Osteoblast (primary cell): ENCODE results near the gene TMEM185B. TPM values are rescaled to one million over a fixed set of nuclear protein-coding genes. Genes with fewer than 3 reads are reported as not detected.

ENCODE experiments used
- DNase-seq: peaks from one replicate; pipeline ENCODE4 v3.0.0; 2011; ENCODE audit warnings: low spot score, mixed read lengths; ENCODE audit not compliant: insufficient read length; ENCODE audit errors: missing footprints
- H2AFZ ChIP-seq: 2 replicates; pipeline ENCODE4 v1.6.0; 2011; ENCODE audit warnings: mild to moderate bottlenecking, low read length
- H3K27ac ChIP-seq: 2 replicates; pipeline ENCODE4 v1.5.1; 2011; ENCODE audit warnings: mild to moderate bottlenecking, low read depth, low read length, moderate library complexity
- H3K27me3 ChIP-seq: 2 replicates; pipeline ENCODE4 v1.6.0; 2012; ENCODE audit warnings: mild to moderate bottlenecking, control low read depth, inconsistent platforms, low read length, moderate library complexity; ENCODE audit not compliant: insufficient read depth
- H3K36me3 ChIP-seq: 2 replicates; pipeline ENCODE4 v1.5.1; 2011; ENCODE audit warnings: mild to moderate bottlenecking, low read length, control low read depth, moderate library complexity; ENCODE audit not compliant: insufficient read depth
- H3K4me1 ChIP-seq: 2 replicates; pipeline ENCODE4 v1.5.1; 2011; ENCODE audit warnings: mild to moderate bottlenecking, low read length, control low read depth, moderate library complexity; ENCODE audit not compliant: insufficient read depth
- H3K4me2 ChIP-seq: 2 replicates; pipeline ENCODE4 v1.6.0; 2011; ENCODE audit warnings: mild to moderate bottlenecking, low read length; ENCODE audit not compliant: insufficient read depth
- H3K4me3 ChIP-seq: fragments of 200-600 bp; sonication (generic); 3 replicates; pipeline ENCODE4 v1.5.1; 2012; ENCODE audit warnings: mild to moderate bottlenecking, low read length, inconsistent platforms; ENCODE audit not compliant: insufficient read depth
- H3K79me2 ChIP-seq: 2 replicates; pipeline ENCODE4 v1.6.0; 2012; ENCODE audit warnings: mild to moderate bottlenecking, low read length, control low read depth, inconsistent platforms; ENCODE audit not compliant: insufficient read depth
- H3K9me3 ChIP-seq: 2 replicates; pipeline ENCODE4 v1.5.1; 2011; ENCODE audit warnings: low read depth, low read length, control low read depth
- H4K20me1 ChIP-seq: 2 replicates; pipeline ENCODE4 v1.6.0; 2012; ENCODE audit warnings: mild to moderate bottlenecking, low read length, control low read depth; ENCODE audit not compliant: insufficient read depth
- total RNA-seq: library from RNA; depleted of rRNA; stranded (reverse); fragments of >200 nt; gene quantifications from 2 replicates; pipeline ENCODE4 v1.2.3, GENCODE V29; 2012
- TF ChIP-seq, protein P1 (sequence below): IDR thresholded peaks from 2 replicates; pipeline ENCODE4 v1.5.1; 2011; ENCODE audit warnings: mild to moderate bottlenecking, low read depth, low read length, moderate library complexity; ENCODE audit errors: extremely low read depth

The TMEM185B gene
- total RNA-seq, 1 donor: 46.7 TPM

DNA sequence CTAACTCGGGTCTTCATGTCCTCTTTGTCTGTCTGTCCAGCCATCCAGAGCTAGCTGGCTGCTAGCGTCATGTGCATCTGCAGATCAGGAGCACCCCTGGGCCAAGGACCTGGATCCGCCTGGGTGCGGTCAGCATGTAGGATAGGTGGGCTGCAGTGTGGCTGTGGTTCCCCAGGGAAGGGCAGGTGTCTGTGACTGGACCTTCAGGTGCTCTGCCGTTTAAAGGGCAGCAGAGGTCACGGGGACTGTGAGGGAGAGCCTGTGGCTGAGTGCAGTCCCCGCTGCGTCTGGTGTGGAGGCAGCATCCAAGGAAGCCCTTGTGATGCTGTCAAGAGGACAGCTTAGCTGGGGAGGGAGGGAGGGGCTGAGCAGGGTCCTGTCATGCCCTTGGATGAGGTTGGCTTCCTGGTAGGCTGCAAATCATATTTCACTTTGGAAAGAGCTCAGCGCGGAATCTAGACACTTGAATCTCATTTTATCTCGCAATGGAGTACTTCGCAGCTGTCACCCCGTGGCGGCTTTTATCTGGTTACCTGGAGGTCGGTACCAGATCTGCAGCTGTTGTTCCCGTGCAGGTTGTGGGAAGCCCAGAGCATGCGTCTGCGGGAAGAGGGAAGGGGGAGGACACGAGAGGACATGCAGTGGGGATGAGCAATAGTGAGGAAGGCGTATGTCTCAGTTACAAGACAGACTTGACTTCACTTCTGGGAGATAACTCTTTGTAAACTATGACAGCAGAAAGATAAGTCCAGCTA, 23.5 kb upstream of the TMEM185B start:
- Histone ChIP-seq H3K36me3 (no peaks in the 10 kb centered on the region), H3K27ac (no peak overlapping the region), H3K4me1 (peaks cover 6% of the 10 kb centered on the region), H2AFZ (no peak overlapping the region), H3K4me3 (no peak overlapping the region), H4K20me1 (no peaks in the 10 kb centered on the region), H3K9me3 (no peaks in the 10 kb centered on the region), H3K27me3 (no peaks in the 10 kb centered on the region), H3K4me2 (no peak overlapping the region), H3K79me2 (no peaks in the 10 kb centered on the region)
- TF ChIP-seq, protein P1, sequence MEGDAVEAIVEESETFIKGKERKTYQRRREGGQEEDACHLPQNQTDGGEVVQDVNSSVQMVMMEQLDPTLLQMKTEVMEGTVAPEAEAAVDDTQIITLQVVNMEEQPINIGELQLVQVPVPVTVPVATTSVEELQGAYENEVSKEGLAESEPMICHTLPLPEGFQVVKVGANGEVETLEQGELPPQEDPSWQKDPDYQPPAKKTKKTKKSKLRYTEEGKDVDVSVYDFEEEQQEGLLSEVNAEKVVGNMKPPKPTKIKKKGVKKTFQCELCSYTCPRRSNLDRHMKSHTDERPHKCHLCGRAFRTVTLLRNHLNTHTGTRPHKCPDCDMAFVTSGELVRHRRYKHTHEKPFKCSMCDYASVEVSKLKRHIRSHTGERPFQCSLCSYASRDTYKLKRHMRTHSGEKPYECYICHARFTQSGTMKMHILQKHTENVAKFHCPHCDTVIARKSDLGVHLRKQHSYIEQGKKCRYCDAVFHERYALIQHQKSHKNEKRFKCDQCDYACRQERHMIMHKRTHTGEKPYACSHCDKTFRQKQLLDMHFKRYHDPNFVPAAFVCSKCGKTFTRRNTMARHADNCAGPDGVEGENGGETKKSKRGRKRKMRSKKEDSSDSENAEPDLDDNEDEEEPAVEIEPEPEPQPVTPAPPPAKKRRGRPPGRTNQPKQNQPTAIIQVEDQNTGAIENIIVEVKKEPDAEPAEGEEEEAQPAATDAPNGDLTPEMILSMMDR: no peak
- peak; percentile 58 for DNase-seq

DNA sequence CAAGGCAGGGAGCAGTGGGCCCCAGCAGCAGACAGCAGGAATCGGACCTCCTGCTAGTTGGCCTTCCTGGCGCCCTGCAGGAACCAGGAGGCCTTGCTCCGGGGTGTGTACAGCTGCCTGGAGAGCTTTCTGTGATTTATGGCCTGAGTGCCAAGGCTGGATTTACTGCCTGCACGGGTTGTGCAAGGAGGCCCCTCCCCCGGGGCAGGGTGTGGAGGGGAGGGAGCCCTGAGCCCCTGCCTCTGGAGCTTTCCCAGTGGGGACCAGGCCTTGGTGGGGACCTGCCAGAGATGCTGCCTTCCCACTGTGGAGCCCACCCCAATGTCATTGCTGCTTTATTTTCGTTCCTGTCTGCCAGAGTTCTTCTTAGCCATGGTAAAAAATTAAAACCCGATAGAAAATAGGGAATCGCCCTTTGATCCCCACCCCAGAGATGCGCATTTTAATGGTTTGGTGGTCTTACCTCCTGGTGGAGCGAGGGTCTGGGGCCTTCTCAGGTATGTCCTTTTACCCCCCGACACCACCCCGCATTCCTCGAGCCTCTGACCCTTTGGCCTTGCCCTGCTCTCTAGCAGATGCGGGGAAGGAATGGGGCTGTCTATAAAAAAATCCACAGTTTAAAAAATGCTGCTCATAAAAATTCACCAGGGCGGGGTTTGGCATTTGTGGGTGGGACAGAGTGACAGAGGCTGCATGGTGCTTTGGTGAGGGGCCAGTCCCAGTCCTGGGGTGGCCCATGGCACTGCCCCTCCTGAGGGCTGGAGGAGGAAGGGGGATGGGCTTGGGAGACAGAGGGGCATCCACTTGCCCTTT, 22.5 kb upstream of the TMEM185B start:
- TF ChIP-seq, protein P1: no peak
- Histone ChIP-seq H3K4me2 (no peak overlapping the region), H3K79me2 (no peaks in the 10 kb centered on the region), H4K20me1 (no peaks in the 10 kb centered on the region), H3K4me1 (peaks cover 4% of the 10 kb centered on the region), H3K4me3 (no peak overlapping the region), H3K27me3 (no peaks in the 10 kb centered on the region), H2AFZ (no peak overlapping the region), H3K9me3 (no peaks in the 10 kb centered on the region), H3K27ac (no peak overlapping the region), H3K36me3 (no peaks in the 10 kb centered on the region)
- no peak for DNase-seq

DNA sequence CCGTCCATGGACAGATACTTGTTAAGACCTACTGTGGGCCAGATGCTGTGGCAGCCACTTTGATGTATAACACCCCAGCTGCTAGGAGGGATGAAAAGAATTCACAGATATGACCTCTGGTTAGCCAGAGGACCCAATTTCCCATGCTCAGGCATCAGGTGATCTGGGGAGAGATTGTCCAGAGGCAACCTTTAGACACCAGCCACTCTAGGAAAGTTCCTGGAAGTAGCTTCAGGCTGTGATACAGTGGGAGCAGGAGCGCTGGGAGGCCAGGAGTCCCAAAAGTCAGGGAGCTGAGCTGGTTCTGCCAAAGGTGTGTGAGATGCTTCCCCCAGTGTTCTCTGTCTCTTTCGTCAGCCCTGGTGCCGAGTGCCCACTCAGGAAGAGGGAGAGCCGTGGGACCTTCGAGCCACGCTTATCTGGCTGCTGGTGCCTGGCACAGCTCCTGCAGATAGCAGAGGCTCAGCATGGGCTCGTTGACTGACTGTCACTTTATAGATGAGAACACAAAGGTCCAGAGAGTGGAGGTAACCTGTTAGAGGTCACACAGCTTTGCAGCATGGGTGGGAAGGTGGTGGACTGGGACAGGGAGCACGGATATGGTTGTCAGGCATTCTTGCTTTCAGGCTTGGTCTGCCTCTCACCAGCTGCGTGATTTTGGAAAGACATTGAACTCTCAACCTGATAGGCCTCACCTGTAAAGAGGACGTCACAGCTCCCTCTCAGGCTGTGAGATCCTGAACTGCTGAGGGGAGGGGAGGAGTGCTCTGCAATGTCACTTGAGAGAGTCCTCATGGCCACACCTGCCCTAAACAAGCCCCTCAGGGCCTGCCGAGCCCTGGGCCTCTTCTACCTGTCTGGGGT, 21.7 kb upstream of the TMEM185B start:
- H3K79me2 ChIP-seq: no peaks in the 10 kb centered on the region
- H3K27ac ChIP-seq: no peak overlapping the region
- no peak overlapping the region for H3K4me3 ChIP-seq
- H3K4me2 ChIP-seq: no peak overlapping the region
- H3K27me3 ChIP-seq: no peaks in the 10 kb centered on the region
- H2AFZ ChIP-seq: no peak overlapping the region
- H3K36me3 ChIP-seq: no peaks in the 10 kb centered on the region
- H3K9me3 ChIP-seq: no peaks in the 10 kb centered on the region
- H3K4me1 ChIP-seq: peaks cover 6% of the 10 kb centered on the region
- no peak for DNase-seq
- TF ChIP-seq, protein P1: no peak
- H4K20me1 ChIP-seq: no peaks in the 10 kb centered on the region
